GM12873 (cell line): ENCODE data around the gene RYR3.

Experiments used
- TF ChIP-seq, protein P1 (sequence below): IDR thresholded peaks from 2 replicates; pipeline ENCODE4 v1.5.1; 2012; ENCODE audit warnings: low read depth, mild to moderate bottlenecking, moderate library complexity, low read length, control low read depth; ENCODE audit not compliant: insufficient read depth; ENCODE audit errors: missing control alignments

RYR3 gene

GRCh38 chr15:33649217-33649933 is 338.6 kb downstream of the RYR3 start:
- TF ChIP-seq, protein P1, sequence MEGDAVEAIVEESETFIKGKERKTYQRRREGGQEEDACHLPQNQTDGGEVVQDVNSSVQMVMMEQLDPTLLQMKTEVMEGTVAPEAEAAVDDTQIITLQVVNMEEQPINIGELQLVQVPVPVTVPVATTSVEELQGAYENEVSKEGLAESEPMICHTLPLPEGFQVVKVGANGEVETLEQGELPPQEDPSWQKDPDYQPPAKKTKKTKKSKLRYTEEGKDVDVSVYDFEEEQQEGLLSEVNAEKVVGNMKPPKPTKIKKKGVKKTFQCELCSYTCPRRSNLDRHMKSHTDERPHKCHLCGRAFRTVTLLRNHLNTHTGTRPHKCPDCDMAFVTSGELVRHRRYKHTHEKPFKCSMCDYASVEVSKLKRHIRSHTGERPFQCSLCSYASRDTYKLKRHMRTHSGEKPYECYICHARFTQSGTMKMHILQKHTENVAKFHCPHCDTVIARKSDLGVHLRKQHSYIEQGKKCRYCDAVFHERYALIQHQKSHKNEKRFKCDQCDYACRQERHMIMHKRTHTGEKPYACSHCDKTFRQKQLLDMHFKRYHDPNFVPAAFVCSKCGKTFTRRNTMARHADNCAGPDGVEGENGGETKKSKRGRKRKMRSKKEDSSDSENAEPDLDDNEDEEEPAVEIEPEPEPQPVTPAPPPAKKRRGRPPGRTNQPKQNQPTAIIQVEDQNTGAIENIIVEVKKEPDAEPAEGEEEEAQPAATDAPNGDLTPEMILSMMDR: no peak

GRCh38 chr15:33654860-33655259 is 344.1 kb downstream of the RYR3 start:
- TF ChIP-seq, protein P1: no peak

DNA sequence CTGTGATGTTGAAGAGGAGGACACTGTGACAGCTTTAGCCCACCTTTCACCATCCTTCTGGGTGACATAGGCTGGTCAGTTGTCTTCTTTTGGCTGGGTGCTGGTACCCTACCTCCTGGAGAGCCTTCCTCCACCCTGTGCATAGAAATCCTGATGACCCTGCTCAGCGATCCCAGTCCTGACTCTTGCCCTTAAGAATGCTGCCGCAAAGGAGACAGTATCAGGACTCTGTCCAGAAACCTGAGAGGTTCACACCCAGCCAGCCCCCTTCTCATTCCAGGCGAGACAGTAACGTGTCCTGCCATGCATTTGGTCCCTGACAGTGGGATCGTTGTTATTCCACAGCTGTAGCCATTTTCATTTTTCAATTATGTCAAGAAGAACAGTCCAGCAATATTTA is 344.7 kb downstream of the RYR3 start:
- TF ChIP-seq, protein P1: no peak

GRCh38 chr15:33656168-33656567 is 345.4 kb downstream of the RYR3 start:
- TF ChIP-seq, protein P1: no peak

DNA sequence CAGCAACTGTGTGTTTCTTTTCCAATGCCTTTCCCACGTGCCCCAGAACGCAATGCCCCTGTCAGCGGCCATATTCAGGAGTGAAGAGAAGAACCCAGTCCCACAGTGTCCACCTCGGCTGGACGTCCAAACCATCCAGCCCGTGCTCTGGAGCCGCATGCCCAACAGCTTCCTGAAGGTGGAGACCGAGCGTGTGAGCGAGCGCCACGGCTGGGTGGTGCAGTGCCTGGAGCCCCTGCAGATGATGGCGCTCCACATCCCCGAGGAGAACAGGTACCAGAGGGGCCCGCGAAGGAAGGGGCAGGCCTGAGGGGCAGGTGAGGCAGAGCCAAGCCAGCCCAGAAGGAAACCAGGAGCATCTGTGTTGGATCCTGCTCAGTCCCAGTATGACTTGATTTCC is 349.4 kb downstream of the RYR3 start:
- TF ChIP-seq, protein P1: no peak

- TF ChIP-seq, protein P1: no peak
These were observed 351.2 kb downstream of the RYR3 start for GRCh38 chr15:33662014-33662413.

DNA sequence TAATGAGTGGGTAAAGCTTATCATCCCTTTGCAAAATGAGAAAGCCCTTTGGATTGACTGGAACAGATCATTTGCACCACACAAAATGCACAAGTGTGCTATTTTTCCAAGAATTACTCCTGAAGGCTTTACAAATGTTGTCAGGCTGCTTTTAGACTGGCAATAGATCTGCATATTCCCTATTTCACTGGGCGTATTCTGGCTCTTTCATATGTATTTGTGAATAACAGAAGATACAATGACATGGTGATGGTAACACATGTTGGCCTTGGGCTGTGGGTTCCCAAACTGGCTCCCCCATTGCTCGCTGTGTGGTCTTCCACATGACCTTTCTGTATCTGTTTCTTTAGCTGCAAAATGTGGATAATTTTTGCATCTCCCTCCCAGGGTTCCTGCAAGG is 354.2 kb downstream of the RYR3 start:
- TF ChIP-seq, protein P1: no peak
